Epithelial cell of esophagus (primary cell): ENCODE measurements around the gene STAT2.

Experiments
- DNase-seq: peaks from one replicate; pipeline ENCODE4 v3.0.0; 2010; ENCODE audit warnings: low read depth
- H3K4me3 ChIP-seq: 2 replicates; pipeline ENCODE4 v1.5.1; 2011; ENCODE audit warnings: mild to moderate bottlenecking, low read length, control low read depth
- CTCF ChIP-seq: IDR thresholded peaks from 2 replicates; pipeline ENCODE4 v1.5.1; 2011; ENCODE audit warnings: low read depth, mild to moderate bottlenecking, low read length, control low read depth, inconsistent platforms; ENCODE audit not compliant: insufficient read depth; ENCODE audit errors: missing control alignments

Gene STAT2

GRCh38 chr12:56389412-56389811, 29.5 kb upstream of the STAT2 start:
- TF ChIP-seq CTCF = no peak
- DNase-seq = no peak
- H3K4me3 ChIP-seq = no peak overlapping the region

- DNase-seq = no peak
- no peak for TF ChIP-seq CTCF
- no peak overlapping the region for H3K4me3 ChIP-seq
Observed at GRCh38 chr12:56387152-56387736, 27.3 kb upstream of the STAT2 start.

- H3K4me3 ChIP-seq = no peak overlapping the region
- no peak for TF ChIP-seq CTCF
- DNase-seq = peak; percentile 34
Observed at GRCh38 chr12:56385873-56386272, 26.0 kb upstream of the STAT2 start.

- no peak overlapping the region for H3K4me3 ChIP-seq
- no peak for DNase-seq
- no peak for TF ChIP-seq CTCF
Observed at GRCh38 chr12:56382611-56383010, 22.7 kb upstream of the STAT2 start.

- H3K4me3 ChIP-seq = no peak overlapping the region
- DNase-seq = no peak
- TF ChIP-seq CTCF = no peak
Observed at GRCh38 chr12:56377989-56378316, 18.0 kb upstream of the STAT2 start.

GRCh38 chr12:56377310-56377988, 17.5 kb upstream of the STAT2 start:
- DNase-seq = peak; percentile 77
- TF ChIP-seq CTCF = peak; percentile 39

More at GRCh38 chr12:56377310-56377988, 17.5 kb upstream of the STAT2 start:
- no peak overlapping the region for H3K4me3 ChIP-seq
